Aorta (tissue), 5 donors: ENCODE measurements around the gene KNDC1. TPM values are rescaled to one million over a fixed set of nuclear protein-coding genes. Genes with fewer than 3 reads are reported as not detected.

Experiments
- ATAC-seq: fragments of 200-7000 bp; cut with Tn5 transposase; one replicate; pipeline ENCODE4 v1.9.1; 2022; ENCODE audit warnings: moderate library complexity; ENCODE audit not compliant: low FRiP score
- DNase-seq, 2 donors: peaks; one replicate each; pipeline ENCODE4 v3.0.0-alpha.2; 2020
- H3K27ac ChIP-seq, 2 donors: one replicate each; pipeline ENCODE4 v1.5.1; 2013; ENCODE audit warnings: low read length in 2 of 2, mild to moderate bottlenecking in 2 of 2, moderate library complexity in 2 of 2, control low read depth in 1 of 2, inconsistent platforms in 1 of 2, low read depth in 1 of 2
- H3K27me3 ChIP-seq, 2 donors: one replicate each; pipeline ENCODE4 v1.6.1; 2013; ENCODE audit warnings: control low read depth in 1 of 2, low read length in 1 of 2, mild to moderate bottlenecking in 1 of 2, moderate library complexity in 1 of 2; ENCODE audit not compliant: insufficient read depth in 2 of 2, control insufficient read depth in 1 of 2
- H3K36me3 ChIP-seq, 2 donors: one replicate each; pipeline ENCODE4 v1.6.1; 2013; ENCODE audit warnings: control low read depth in 1 of 2, low read length in 1 of 2, mild to moderate bottlenecking in 1 of 2; ENCODE audit not compliant: insufficient read depth in 2 of 2, control insufficient read depth in 1 of 2
- H3K4me1 ChIP-seq, 2 donors: one replicate each; pipeline ENCODE4 v1.6.1; 2013; ENCODE audit warnings: low read length in 2 of 2, control low read depth in 1 of 2, mild to moderate bottlenecking in 1 of 2, moderate library complexity in 1 of 2; ENCODE audit not compliant: insufficient read depth in 2 of 2, control insufficient read depth in 1 of 2
- H3K4me3 ChIP-seq, 2 donors: one replicate each; pipeline ENCODE4 v1.5.1; 2013; ENCODE audit warnings: low read length in 2 of 2, control low read depth in 1 of 2, mild to moderate bottlenecking in 1 of 2
- H3K9me3 ChIP-seq: one replicate; pipeline ENCODE4 v1.6.1; 2013; ENCODE audit warnings: mild to moderate bottlenecking, low read length; ENCODE audit not compliant: control insufficient read depth
- WGBS, 2 donors: extraction: QIAGEN DNeasy Blood & Tissue Kit; methylation state at CpG; one replicate each; pipeline ENCODE4 v1.1.7; 2013; 5-methylcytosine and 5-hydroxymethylcytosine counted together
- intact Hi-C, 2 donors: fragments of 100-400 bp; cut with DNase I; formaldehyde crosslinking; loops; one replicate each; pipeline versions ENCODE4 v1.14.2 to v1.15.0; 2022
- polyA plus RNA-seq, 2 donors: library from polyadenylated mRNA; stranded (reverse); fragments of 200-250 nt; gene quantifications; one replicate each; pipeline ENCODE4 v1.2.3, GENCODE V29; 2013
- total RNA-seq, 2 donors: library from RNA; stranded (reverse); fragmentation: NEBNext Ultra II Directional; extraction: Animal tissue kit (Norgen Biotek cat#: 25700); gene quantifications; one replicate each; pipeline ENCODE4 v1.2.1, GENCODE V29; 2021
- donor health status: healthy with polysubstance abuse.
- donor health status: Bipolar disorder and iron deficiency.
- donor health status: DM: no; HTN: no; CAD: no.
- donor health status: DM: no; HTN: no; CAD: no.
- donor health status: DM: yes; HTN: yes; CAD: no.

The KNDC1 gene
- total and polyA plus RNA-seq, 4 donors = 0.05 to 0.36 (median 0.19) TPM

DNA sequence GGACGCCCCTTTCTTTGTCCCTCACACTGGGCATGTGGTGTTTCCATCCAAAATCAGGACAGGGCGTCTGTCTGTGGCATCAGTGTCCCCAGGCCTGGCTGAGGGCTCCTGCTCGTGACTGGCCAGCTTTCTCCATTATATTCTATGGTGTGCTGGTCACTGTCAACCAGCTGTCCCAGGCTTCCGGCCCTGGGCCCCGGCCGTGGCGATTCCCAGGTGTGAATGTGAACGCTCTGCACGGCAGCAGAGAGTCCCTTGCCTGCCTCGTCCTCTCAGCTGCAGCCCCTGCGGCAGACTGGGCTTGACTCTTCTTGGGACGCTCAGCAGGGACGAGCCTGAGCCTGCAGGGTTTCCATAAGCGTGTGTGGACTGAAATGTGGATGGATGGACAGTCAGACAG lies 64.1 kb downstream of the KNDC1 start:
- intact Hi-C loops = no loop called here
- no peaks in the 10 kb centered on the region for H3K9me3 ChIP-seq
- H3K4me1 ChIP-seq = no peaks in the 10 kb centered on the region
- 73 to 81% methylated on average over 14 of the region's 14 CpGs for WGBS, 2 donors
- H3K4me3 ChIP-seq = no peak overlapping the region
- H3K27ac ChIP-seq = no peak overlapping the region
- ATAC-seq (no peak), DNase-seq (no peak)
- no peaks in the 10 kb centered on the region for H3K36me3 ChIP-seq
- H3K27me3 ChIP-seq = no peaks in the 10 kb centered on the region

DNA sequence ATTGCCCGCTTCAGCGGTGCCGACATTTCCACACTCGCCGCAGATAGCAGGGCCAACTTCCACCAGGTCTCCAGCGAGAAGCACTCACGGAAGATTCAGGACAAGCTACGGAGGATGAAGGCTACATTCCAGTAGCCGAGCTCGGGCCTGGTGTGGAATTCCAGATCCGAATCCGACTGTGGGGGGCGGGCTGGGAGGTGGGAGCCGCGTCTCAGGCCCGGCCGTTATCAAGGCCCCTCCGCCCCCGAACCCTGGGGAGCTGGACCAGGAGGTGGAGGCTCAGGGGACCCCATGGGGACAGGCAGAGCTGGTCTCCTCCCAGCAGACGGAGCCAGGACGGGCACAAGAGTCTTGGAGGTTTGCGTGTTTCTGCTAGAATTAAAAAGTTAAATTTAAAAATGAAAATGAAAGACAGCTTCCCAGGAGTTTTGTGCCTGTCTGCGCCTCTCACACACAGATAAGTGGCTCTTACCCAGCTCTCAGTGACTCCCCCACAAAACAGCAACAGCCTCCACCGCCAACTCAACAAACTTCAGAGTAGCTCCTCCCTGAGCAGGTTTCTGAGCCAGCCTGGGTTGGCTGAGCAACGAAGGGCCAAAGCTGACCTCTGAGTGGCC lies 64.8 kb downstream of the KNDC1 start:
- Histone ChIP-seq H3K4me3 (no peak overlapping the region), H3K27me3 (no peaks in the 10 kb centered on the region), H3K9me3 (no peaks in the 10 kb centered on the region), H3K36me3 (no peaks in the 10 kb centered on the region), H3K4me1 (no peaks in the 10 kb centered on the region), H3K27ac (no peak overlapping the region)
- no peak for DNase-seq
- 64 to 79% methylated on average over 25 of the region's 25 CpGs for WGBS, 2 donors
- no peak for ATAC-seq
- intact Hi-C loops = no loop called here

DNA sequence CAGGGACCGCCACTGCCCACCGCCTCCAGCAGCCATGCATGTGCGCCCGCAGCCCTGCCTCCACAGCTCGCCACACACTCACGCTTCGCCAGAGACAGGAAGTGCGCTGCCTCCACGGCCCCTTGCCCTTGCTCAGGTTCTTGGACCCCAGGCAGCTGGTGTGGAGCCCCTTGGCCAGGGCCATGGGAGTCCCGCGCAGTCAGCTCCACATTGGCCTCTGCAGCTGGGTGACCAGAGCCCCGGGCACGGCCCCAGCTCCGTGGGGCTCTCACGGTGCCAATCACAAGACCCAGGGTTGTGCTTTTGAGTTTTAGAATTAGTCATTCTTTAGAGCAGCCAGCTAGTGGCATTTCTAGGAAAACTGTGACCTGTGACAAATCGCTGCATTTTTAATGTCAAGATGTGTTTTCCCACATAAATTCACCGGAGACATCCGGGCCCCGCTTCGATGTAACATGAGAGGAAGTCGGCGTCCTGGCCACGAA lies 65.7 kb downstream of the KNDC1 start:
- no peak overlapping the region for H3K4me3 ChIP-seq
- ATAC-seq = no peak
- no peaks in the 10 kb centered on the region for H3K9me3 ChIP-seq
- H3K36me3 ChIP-seq = no peaks in the 10 kb centered on the region
- H3K4me1 ChIP-seq = no peaks in the 10 kb centered on the region
- H3K27ac ChIP-seq = no peak overlapping the region
- intact Hi-C loops = no loop called here
- H3K27me3 ChIP-seq = no peaks in the 10 kb centered on the region
- WGBS, 2 donors = 42 to 50% methylated on average over 22 to 23 of the region's 23 CpGs
- no peak for DNase-seq

DNA sequence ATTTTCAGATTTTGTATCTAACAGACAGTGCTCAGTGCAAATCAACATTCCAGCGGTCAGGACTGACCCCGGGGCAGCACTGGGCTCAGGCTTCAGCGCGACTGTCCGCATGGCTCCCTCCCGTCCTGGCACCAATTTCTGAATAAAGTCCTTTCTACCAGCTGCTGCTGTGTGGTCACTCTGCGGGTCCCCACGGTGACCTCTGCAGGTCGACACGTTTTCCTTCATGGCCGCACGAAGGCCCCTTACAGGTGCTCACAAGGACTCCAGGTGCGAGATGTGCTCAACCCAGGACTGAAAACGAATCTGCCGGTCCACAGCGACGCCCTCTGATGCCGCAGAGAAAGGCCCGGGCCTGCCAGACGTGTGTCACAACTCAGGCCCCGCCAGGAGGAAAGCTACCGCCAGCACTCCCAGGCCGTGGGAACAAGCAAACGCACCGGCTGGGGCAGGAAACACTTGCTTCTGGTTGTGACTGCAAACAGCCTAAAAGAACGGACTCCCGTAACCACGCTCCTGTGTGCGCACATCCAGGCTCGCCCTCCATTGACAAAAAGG lies 66.3 kb downstream of the KNDC1 start:
- intact Hi-C loops = no loop called here
- ATAC-seq (no peak), DNase-seq (no peak)
- H3K9me3 ChIP-seq = no peaks in the 10 kb centered on the region
- H3K36me3 ChIP-seq = no peaks in the 10 kb centered on the region
- H3K4me3 ChIP-seq = no peak overlapping the region
- no peaks in the 10 kb centered on the region for H3K27me3 ChIP-seq
- H3K27ac ChIP-seq = no peak overlapping the region
- no peaks in the 10 kb centered on the region for H3K4me1 ChIP-seq
- 33 to 45% methylated on average over 30 of the region's 30 CpGs for WGBS, 2 donors

DNA sequence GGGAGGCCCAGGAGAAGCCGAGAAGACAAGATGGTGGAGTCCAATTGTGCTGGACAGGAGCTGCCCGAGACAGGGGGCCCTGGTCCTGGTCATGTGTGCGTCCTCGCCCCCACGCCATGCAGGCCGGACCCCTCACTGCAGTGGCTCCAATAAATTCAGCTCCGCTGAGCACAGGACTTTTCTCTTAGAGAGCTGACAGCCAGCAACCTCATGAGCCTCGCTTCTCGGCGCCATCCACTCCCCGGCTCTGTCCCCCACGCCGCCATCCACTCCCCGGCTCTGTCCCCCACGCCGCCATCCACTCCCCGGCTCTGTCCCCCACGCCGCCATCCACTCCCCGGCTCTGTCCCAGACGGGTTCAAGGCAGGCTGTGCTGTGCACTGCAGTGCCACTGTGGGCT lies 67.2 kb downstream of the KNDC1 start:
- no peak for DNase-seq

DNA sequence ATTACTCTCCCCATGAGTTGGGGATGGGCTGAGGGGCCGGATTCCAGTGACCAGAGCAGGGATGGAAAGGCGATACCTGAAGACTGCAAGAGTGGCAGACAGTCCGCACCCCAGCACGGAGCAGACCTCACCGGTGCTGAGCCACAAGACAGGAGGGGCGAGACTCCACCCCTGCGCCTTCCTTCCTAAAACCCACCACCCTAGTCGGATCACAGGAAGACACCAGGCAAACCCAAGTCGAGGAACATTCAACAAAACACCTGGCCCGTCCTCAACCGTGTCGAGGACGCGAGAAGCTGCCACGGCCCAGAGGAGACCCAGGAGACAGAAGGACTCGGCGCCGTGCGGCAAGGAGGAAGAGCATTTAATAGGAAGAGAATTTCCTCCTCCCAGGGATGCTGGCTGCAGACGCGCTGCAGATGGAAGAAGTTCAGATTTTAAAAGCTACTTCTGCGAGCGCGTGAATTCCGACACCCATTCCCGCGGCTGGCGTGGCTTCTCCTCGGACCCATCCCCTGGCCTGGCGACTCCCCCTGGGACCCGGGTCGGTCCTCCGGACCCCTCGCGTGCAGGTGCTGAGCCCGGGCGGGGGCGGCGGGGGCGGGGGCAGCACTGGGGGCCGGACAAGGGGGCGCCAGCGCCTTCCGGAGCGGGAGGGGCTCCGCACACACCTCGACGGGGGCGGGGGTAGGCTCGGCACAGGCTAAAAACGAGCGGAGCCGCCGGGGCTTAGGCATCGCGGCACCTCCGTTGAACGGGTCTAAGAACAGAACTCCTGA lies 69.4 kb downstream of the KNDC1 start:
- intact Hi-C loops = no loop called here
- no peaks in the 10 kb centered on the region for H3K27me3 ChIP-seq

More for the DNA sequence above, 67.2 kb downstream of the KNDC1 start:
- Histone ChIP-seq H3K9me3 (no peaks in the 10 kb centered on the region), H3K27me3 (no peaks in the 10 kb centered on the region), H3K36me3 (no peaks in the 10 kb centered on the region), H3K4me3 (no peak overlapping the region), H3K27ac (no peak overlapping the region), H3K4me1 (no peaks in the 10 kb centered on the region)
- intact Hi-C loops = no loop called here
- 93 to 96% methylated on average over 13 to 21 of the region's 21 CpGs for WGBS, 2 donors
- no peak for ATAC-seq

DNA sequence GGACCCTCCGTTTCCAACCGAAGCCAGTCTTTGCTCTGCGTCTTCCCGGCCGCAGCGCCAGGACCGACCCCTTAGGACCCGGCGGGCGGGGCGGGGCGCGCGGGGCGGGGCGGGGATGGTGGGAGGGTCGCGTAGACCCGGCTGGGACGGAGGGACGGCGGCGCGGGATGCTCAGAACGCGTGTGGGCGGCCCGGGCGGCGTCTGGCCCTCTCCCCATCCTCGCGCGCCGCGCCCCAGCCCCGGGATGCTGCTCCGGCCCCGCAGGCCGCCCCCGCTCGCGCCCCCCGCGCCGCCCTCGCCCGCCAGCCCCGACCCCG lies 70.0 kb downstream of the KNDC1 start, which contains the start of gene UTF1:
Gene UTF1 (plus strand): TSS at position 174 of the 318 bp plus-strand sequence. CDS start 72 bp downstream, at position 246.
- ATAC-seq (no peak), DNase-seq (no peak)
- Histone ChIP-seq H3K36me3 (no peaks in the 10 kb centered on the region), H3K27me3 (no peaks in the 10 kb centered on the region), H3K27ac (no peak within 1 kb of the TSS), H3K4me1 (no peaks in the 10 kb centered on the region), H3K9me3 (no peaks in the 10 kb centered on the region), H3K4me3 (no peak within 1 kb of the TSS)
- intact Hi-C loops = no loop called here
- 0 to 1% methylated on average over 10 to 49 of the region's 49 CpGs for WGBS, 2 donors

More for the DNA sequence above, 69.4 kb downstream of the KNDC1 start:
- no peaks in the 10 kb centered on the region for H3K4me1 ChIP-seq
- no peaks in the 10 kb centered on the region for H3K36me3 ChIP-seq
- no peak overlapping the region for H3K4me3 ChIP-seq
- DNase-seq (no peak), ATAC-seq (no peak)
- no peak overlapping the region for H3K27ac ChIP-seq
- H3K9me3 ChIP-seq = no peaks in the 10 kb centered on the region
- 7 to 8% methylated on average over 49 to 58 of the region's 58 CpGs for WGBS, 2 donors

DNA sequence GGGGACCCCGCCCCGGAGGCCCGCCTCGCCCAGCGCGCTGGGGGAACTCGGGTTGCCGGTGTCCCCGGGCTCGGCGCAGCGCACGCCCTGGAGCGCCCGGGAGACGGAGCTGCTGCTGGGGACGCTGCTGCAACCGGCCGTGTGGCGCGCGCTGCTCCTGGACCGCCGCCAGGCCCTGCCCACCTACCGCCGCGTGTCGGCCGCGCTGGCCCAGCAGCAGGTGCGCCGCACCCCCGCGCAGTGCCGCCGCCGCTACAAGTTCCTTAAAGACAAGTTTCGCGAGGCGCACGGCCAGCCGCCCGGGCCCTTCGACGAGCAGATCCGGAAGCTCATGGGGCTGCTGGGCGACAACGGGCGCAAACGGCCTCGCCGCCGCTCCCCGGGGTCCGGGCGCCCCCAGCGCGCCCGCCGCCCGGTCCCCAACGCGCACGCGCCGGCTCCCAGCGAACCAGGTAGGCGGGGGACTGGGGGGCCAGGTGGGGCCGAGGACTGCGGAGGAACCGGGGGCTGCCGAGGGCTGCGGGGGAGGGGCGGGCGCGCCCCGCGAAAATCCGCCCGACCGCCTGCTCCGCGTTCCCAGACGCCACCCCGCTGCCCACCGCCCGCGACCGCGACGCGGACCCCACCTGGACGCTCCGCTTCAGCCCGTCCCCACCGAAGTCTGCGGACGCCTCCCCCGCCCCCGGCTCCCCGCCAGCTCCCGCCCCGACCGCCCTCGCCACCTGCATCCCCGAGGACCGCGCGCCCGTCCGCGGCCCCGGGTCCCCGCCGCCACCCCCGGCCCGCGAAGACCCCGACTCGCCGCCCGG lies 70.6 kb downstream of the KNDC1 start:
- ATAC-seq (no peak), DNase-seq (peak in 1 of 2 donors; percentile 72)
- no peaks in the 10 kb centered on the region for H3K4me1 ChIP-seq
- intact Hi-C loops = no loop called here
- no peak overlapping the region for H3K27ac ChIP-seq
- 0 to 2% methylated on average over 78 to 122 of the region's 122 CpGs for WGBS, 2 donors
- no peaks in the 10 kb centered on the region for H3K36me3 ChIP-seq
- no peaks in the 10 kb centered on the region for H3K27me3 ChIP-seq
- H3K4me3 ChIP-seq = no peak overlapping the region
- H3K9me3 ChIP-seq = no peaks in the 10 kb centered on the region
